A549 (cell line): Measurements from ENCODE around the gene CSTPP1. TPM values are rescaled to one million over a fixed set of nuclear protein-coding genes. Genes with fewer than 3 reads are reported as not detected.

Source experiments
- ATAC-seq, 2 experiments: fragments of 200-7000 bp in 1 of 2; fragments of >200 bp in 1 of 2; cut with Nextera tagmentation in 1 of 2; cut with Tn5 transposase in 1 of 2; 3 replicates each; pipeline versions ENCODE4 v1.8.0 to v1.9.1; 2018 to 2020; ENCODE audit warnings: mild to moderate bottlenecking in 1 of 2, moderate library complexity in 1 of 2
- CTCF ChIA-PET: fragments of 300-600 bp; sonication (Branson Sonifier 250); formaldehyde crosslinking; extraction: SDS; loops from one replicate; lab custom pipeline; 2021; ENCODE audit warnings: antibody characterized with exemption, inconsistent platforms; lab: Yijun Ruan, JAX
- POLR2A ChIA-PET: fragments of 350-600 bp; formaldehyde crosslinking; extraction: SDS; loops from one replicate; lab custom pipeline; 2021; ENCODE audit warnings: antibody characterized with exemption, inconsistent platforms; lab: Yijun Ruan, JAX
- DNase-seq, 2 experiments: peaks; one replicate each; pipeline versions ENCODE4 v3.0.0 to v3.0.0-alpha.2; 2011 to 2016; ENCODE audit warnings: low read depth in 1 of 2, low spot score in 1 of 2
- FAIRE-seq: peaks from 2 replicates; lab custom pipeline; 2011; peaks lifted over from hg19 to GRCh38; lab: Jason Lieb, UNC
- H3K27ac ChIP-seq, 2 experiments: fragments of >200 bp; sonication (Bioruptor Twin); formaldehyde crosslinking; 3 replicates each; pipeline ENCODE4 v1.5.1; 2016 to 2017
- H3K4me1 ChIP-seq: fragments of >200 bp; sonication (Bioruptor Twin); formaldehyde crosslinking; 3 replicates; pipeline ENCODE4 v1.6.1; 2016
- H3K4me2 ChIP-seq: fragments of >200 bp; sonication (Bioruptor Twin); formaldehyde crosslinking; 3 replicates; pipeline ENCODE4 v1.6.1; 2016
- H3K4me3 ChIP-seq: fragments of >200 bp; sonication (Bioruptor Twin); formaldehyde crosslinking; 3 replicates; pipeline ENCODE4 v1.5.1; 2016
- H3K9me3 ChIP-seq: fragments of >200 bp; sonication (Bioruptor Twin); formaldehyde crosslinking; 3 replicates; pipeline ENCODE4 v1.6.1; 2016
- BCL3 ChIP-seq: fragments of >200 bp; sonication (Bioruptor Twin); formaldehyde crosslinking; IDR thresholded peaks from 3 replicates; pipeline ENCODE4 v1.6.1; 2016
- CBX2 ChIP-seq: fragments of 200-600 bp; sonication (generic); IDR thresholded peaks from 2 replicates; pipeline ENCODE4 v1.6.1; 2016; ENCODE audit warnings: low read depth, mild to moderate bottlenecking, borderline replicate concordance
- CBX8 ChIP-seq: fragments of 200-600 bp; sonication (generic); IDR thresholded peaks from 2 replicates; pipeline ENCODE4 v1.6.1; 2016
- CHD4 ChIP-seq: fragments of 200-600 bp; sonication (generic); IDR thresholded peaks from 2 replicates; pipeline ENCODE4 v1.6.1; 2016; ENCODE audit warnings: antibody characterized with exemption, mild to moderate bottlenecking, borderline replicate concordance
- E2F6 ChIP-seq: IDR thresholded peaks from 2 replicates; pipeline ENCODE4 v1.6.1; 2012; ENCODE audit warnings: low read depth, borderline replicate concordance
- EHF ChIP-seq: fragments of 250-450 bp; sonication (Bioruptor Pico); IDR thresholded peaks from 2 replicates; pipeline ENCODE4 v1.5.0; 2020; ENCODE audit warnings: mild to moderate bottlenecking
- EHMT2 ChIP-seq: fragments of 200-600 bp; sonication (generic); IDR thresholded peaks from 2 replicates; pipeline ENCODE4 v1.6.1; 2016; ENCODE audit warnings: antibody characterized with exemption, low read depth, mild to moderate bottlenecking, moderate library complexity
- EP300 ChIP-seq, 2 experiments: fragments of >200 bp; sonication (Bioruptor Twin); formaldehyde crosslinking; IDR thresholded peaks; 2 replicates in 1 of 2; 3 replicates in 1 of 2; pipeline ENCODE4 v1.6.1; 2016 to 2017
- FOSB ChIP-seq: fragments of 250-450 bp; sonication (Bioruptor Pico); IDR thresholded peaks from 2 replicates; pipeline ENCODE4 v1.5.0; 2020; ENCODE audit warnings: mild to moderate bottlenecking, moderate library complexity
- FOXS1 ChIP-seq: fragments of 250-450 bp; sonication (Bioruptor Pico); IDR thresholded peaks from 2 replicates; pipeline ENCODE4 v1.5.0; 2020; ENCODE audit warnings: mild to moderate bottlenecking, moderate library complexity
- HEYL ChIP-seq: fragments of 250-450 bp; sonication (Bioruptor Pico); IDR thresholded peaks from 2 replicates; pipeline ENCODE4 v1.8.0; 2021; ENCODE audit warnings: mild to moderate bottlenecking, moderate library complexity
- HMGXB4 ChIP-seq: fragments of 250-450 bp; sonication (Bioruptor Pico); IDR thresholded peaks from 2 replicates; pipeline ENCODE4 v1.5.0; 2021; ENCODE audit warnings: mild to moderate bottlenecking, moderate library complexity, borderline replicate concordance
- HOXA7 ChIP-seq: fragments of 250-450 bp; sonication (Bioruptor Pico); IDR thresholded peaks from 2 replicates; pipeline ENCODE4 v1.5.0; 2020; ENCODE audit warnings: mild to moderate bottlenecking, moderate library complexity
- HOXB5 ChIP-seq: fragments of 250-450 bp; sonication (Bioruptor Pico); IDR thresholded peaks from 2 replicates; pipeline ENCODE4 v1.5.0; 2020; ENCODE audit warnings: mild to moderate bottlenecking, moderate library complexity
- JUN ChIP-seq, 2 experiments: fragments of >200 bp; sonication (Bioruptor Twin); formaldehyde crosslinking; IDR thresholded peaks; 2 replicates in 1 of 2; 3 replicates in 1 of 2; pipeline ENCODE4 v1.6.1; 2016 to 2017
- KDM1A ChIP-seq: fragments of 200-600 bp; sonication (generic); IDR thresholded peaks from 2 replicates; pipeline ENCODE4 v1.6.1; 2016; ENCODE audit warnings: low read depth, mild to moderate bottlenecking
- MAFK ChIP-seq: fragments of 450-650 bp; IDR thresholded peaks from 2 replicates; pipeline ENCODE4 v1.6.1; 2014; ENCODE audit not compliant: partially characterized antibody
- MAX ChIP-seq: IDR thresholded peaks from 2 replicates; pipeline ENCODE4 v1.6.1; 2012
- MAZ ChIP-seq: fragments of 150-350 bp; IDR thresholded peaks from 2 replicates; pipeline ENCODE4 v1.6.1; 2014; ENCODE audit warnings: antibody characterized with exemption, low read depth, low read length, borderline replicate concordance
- NFE2L2 ChIP-seq: fragments of 150-350 bp; conservative IDR thresholded peaks from 2 replicates; pipeline ENCODE4 v1.6.1; 2014; ENCODE audit warnings: low read length
- NPAS2 ChIP-seq: fragments of 250-450 bp; sonication (Bioruptor Pico); IDR thresholded peaks from 2 replicates; pipeline ENCODE4 v1.8.0; 2022; ENCODE audit warnings: mild to moderate bottlenecking, moderate library complexity, borderline replicate concordance
- NR3C1 ChIP-seq: fragments of >200 bp; sonication (Bioruptor Twin); formaldehyde crosslinking; IDR thresholded peaks from 3 replicates; pipeline ENCODE4 v1.6.1; 2017
- PHF8 ChIP-seq: fragments of 200-600 bp; sonication (generic); IDR thresholded peaks from 2 replicates; pipeline ENCODE4 v1.6.1; 2016; ENCODE audit warnings: low read depth, mild to moderate bottlenecking, antibody characterized with exemption, moderate library complexity, borderline replicate concordance
- RAD21 ChIP-seq, 2 experiments: fragments of >200 bp in 1 of 2; sonication (Bioruptor Twin) in 1 of 2; formaldehyde crosslinking in 1 of 2; IDR thresholded peaks in 1 of 2; conservative IDR thresholded peaks in 1 of 2; 2 replicates in 1 of 2; 3 replicates in 1 of 2; pipeline ENCODE4 v1.6.1; 2012 to 2018; ENCODE audit warnings: inconsistent platforms in 1 of 2
- RFX5 ChIP-seq: fragments of 450-650 bp; IDR thresholded peaks from 2 replicates; pipeline ENCODE4 v1.7.1; 2014; ENCODE audit warnings: antibody characterized with exemption, mild to moderate bottlenecking, moderate library complexity
- RNF2 ChIP-seq: fragments of 200-600 bp; sonication (generic); IDR thresholded peaks from 2 replicates; pipeline ENCODE4 v1.6.1; 2016; ENCODE audit warnings: low read depth, mild to moderate bottlenecking, antibody characterized with exemption, moderate library complexity, borderline replicate concordance
- TP53 ChIP-seq: fragments of 250-450 bp; sonication (Bioruptor Pico); IDR thresholded peaks from 2 replicates; pipeline ENCODE4 v1.5.0; 2021; ENCODE audit warnings: mild to moderate bottlenecking, moderate library complexity
- ZSCAN20 ChIP-seq: fragments of 250-450 bp; sonication (Bioruptor Pico); IDR thresholded peaks from 2 replicates; pipeline ENCODE4 v1.8.0; 2022; ENCODE audit warnings: mild to moderate bottlenecking, moderate library complexity
- WGBS: methylation state at CpG from one replicate; pipeline ENCODE4 v1.1.6; 2017; ENCODE audit errors: missing lambda C conversion rate; 5-methylcytosine and 5-hydroxymethylcytosine counted together
- polyA plus RNA-seq, 4 experiments: library from polyadenylated mRNA; depleted of rRNA in 3 of 4; stranded (reverse); fragments of >200 nt; fragmentation: RNase III in 1 of 4; extraction: RNeasy Plus Mini Kit Qiagen cat#74134 plus additional on column Dnase treatment in 1 of 4; gene quantifications; 2 replicates in 3 of 4; 3 replicates in 1 of 4; pipeline ENCODE4 v1.2.3, GENCODE V29; 2011 to 2017
- TF ChIP-seq, protein P1 (sequence below): fragments of 150-350 bp; IDR thresholded peaks from 2 replicates; pipeline ENCODE4 v1.6.1; 2014; ENCODE audit warnings: low read depth, mild to moderate bottlenecking, low read length

Gene CSTPP1
- polyA plus RNA-seq, 2 of the 4 experiments (the other 2 are of a cell fraction), result 31.5 to 34.5 TPM

GRCh38 chr11:47154616-47155570 is 218.3 kb downstream of the CSTPP1 start:
- Histone ChIP-seq H3K4me2 (no peak overlapping the region), H3K4me1 (no peaks in the 10 kb centered on the region), H3K9me3 (no peaks in the 10 kb centered on the region), H3K4me3 (no peak overlapping the region), H3K27ac (no peak overlapping the region)
- DNase-seq, result no peak
- CTCF ChIA-PET, result interaction anchor here (0.6 to 6.7 kb wide), 14 partner anchors 10 to 276 kb away, joined by 3 to 120 read pairs (median 4); no protein-coding TSS in a partner anchor
- ATAC-seq, result no peak
- WGBS, result 89% methylated on average over 18 of the region's 18 CpGs
- POLR2A ChIA-PET, result no interaction called here
- TF ChIP-seq NPAS2 (CRISPR knock-in tag) (no peak), NFE2L2 (no peak)
- FAIRE-seq, result no peak

DNA sequence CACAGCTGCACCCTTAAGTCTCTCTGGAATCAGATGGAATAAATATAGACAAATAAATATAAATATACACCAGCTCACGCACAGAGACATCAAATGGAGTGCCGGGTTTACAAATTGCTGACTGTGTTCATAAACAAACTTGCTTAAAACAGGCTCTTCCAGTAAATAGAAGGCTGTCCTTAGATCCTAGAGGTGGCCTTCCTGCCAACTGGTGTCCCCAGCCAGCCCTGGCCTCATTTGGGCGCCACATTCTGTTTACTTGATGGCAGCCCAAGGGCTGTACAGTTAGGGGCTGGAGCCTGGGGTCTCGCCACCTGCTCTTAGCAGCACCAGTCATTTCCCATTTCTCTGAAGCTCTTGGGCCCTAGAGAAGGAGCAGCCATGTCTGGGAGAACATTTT is 219.3 kb downstream of the CSTPP1 start:
- CTCF ChIA-PET, result interaction anchor here (0.6 to 6.7 kb wide), 4 partner anchors 23 to 262 kb away, joined by 3 to 120 read pairs (median 53); no protein-coding TSS in a partner anchor
- POLR2A ChIA-PET, result no interaction called here
- ATAC-seq, result no peak
- H3K4me3 ChIP-seq, result no peak overlapping the region
- TF ChIP-seq CBX8 (no peak), RAD21 (conservative IDR thresholded peaks at IDR 0.05 in 1 of 2, IDR thresholded peaks at IDR 0.05 in 1 of 2) (no peak), BCL3 (no peak), TP53 (no peak), FOXS1 (no peak), MAX (no peak), JUN (IDR thresholded peaks at IDR 0.05) (no peak), KDM1A (no peak), HEYL (CRISPR knock-in tag) (no peak), CHD4 (no peak), EHMT2 (no peak), NR3C1 (no peak), RFX5 (no peak), EHF (CRISPR knock-in tag) (no peak)
- TF ChIP-seq, all 56 proteins: peak for 0
- no peak for FAIRE-seq
- 86% methylated on average over 4 of the region's 4 CpGs for WGBS
- Histone ChIP-seq H3K4me2 (no peak overlapping the region), H3K9me3 (no peaks in the 10 kb centered on the region), H3K4me1 (no peaks in the 10 kb centered on the region), H3K27ac (no peak overlapping the region)
- DNase-seq, result no peak

DNA sequence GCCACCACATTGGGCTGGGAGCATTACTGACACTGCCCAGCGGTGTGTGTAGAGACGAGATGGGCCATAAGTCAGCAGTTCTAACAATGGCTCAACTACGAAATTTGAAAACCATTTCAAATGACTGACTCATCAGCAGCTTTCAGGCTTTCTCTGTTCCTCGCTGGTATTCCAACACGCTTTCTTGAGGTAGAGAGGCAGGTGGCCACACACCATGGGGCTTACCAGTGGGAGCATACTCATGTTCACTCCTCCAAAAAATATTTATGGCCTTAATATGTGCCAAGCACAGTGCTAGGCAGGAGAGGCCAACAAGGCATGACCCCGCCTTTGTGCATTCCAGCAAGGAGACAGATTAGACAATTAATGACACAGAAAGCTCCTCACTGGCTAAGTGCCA is 219.8 kb downstream of the CSTPP1 start:
- no peak overlapping the region for H3K4me3 ChIP-seq
- CTCF ChIA-PET, result interaction anchor here (0.7 to 6.7 kb wide), 4 partner anchors 116 to 263 kb away, joined by 3 to 120 read pairs (median 54); no protein-coding TSS in a partner anchor
- no peak overlapping the region for H3K27ac ChIP-seq
- ATAC-seq (no peak), DNase-seq (no peak)
- no peaks in the 10 kb centered on the region for H3K4me1 ChIP-seq
- no peaks in the 10 kb centered on the region for H3K9me3 ChIP-seq
- TF ChIP-seq RNF2 (no peak), MAZ (no peak), KDM1A (no peak), HOXA7 (CRISPR knock-in tag) (no peak), HMGXB4 (CRISPR knock-in tag) (no peak), CBX2 (no peak), MAFK (no peak), ZSCAN20 (CRISPR knock-in tag) (no peak), HOXB5 (CRISPR knock-in tag) (no peak), CHD4 (no peak), FOSB (CRISPR knock-in tag) (no peak), PHF8 (no peak), E2F6 (no peak), EP300 (IDR thresholded peaks at IDR 0.05) (no peak)
- TF ChIP-seq, protein P1, sequence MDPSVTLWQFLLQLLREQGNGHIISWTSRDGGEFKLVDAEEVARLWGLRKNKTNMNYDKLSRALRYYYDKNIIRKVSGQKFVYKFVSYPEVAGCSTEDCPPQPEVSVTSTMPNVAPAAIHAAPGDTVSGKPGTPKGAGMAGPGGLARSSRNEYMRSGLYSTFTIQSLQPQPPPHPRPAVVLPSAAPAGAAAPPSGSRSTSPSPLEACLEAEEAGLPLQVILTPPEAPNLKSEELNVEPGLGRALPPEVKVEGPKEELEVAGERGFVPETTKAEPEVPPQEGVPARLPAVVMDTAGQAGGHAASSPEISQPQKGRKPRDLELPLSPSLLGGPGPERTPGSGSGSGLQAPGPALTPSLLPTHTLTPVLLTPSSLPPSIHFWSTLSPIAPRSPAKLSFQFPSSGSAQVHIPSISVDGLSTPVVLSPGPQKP, result no peak
- TF ChIP-seq, all 56 proteins: peak for 0
- WGBS, result 82% methylated on average over 6 of the region's 6 CpGs
- POLR2A ChIA-PET, result no interaction called here
- H3K4me2 ChIP-seq, result no peak overlapping the region
- no peak for FAIRE-seq
